Measurements from ENCODE around the gene RALGAPA2.

DNA sequence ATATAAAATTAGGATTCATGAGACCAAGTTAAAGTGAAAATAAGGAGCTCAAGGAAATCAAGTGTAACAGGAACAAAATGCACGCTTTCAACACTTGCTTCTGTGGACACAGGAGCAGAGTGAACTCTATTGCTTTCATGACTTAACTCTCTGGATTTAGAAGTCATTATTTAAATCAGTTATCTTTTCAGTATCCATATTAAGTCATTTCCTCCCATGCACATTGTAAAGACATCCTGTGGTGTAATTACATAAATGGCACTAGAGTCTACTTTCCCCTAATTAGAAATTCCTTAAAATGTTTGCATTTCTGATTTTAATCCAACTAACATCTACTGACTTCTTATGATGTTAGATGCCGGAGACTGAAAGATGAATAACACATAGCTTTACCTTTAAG, 256.5 kb downstream of the RALGAPA2 start:
- no peak for TF ChIP-seq BHLHE40 (IDR thresholded peaks at IDR 0.05; ENCODE audit: borderline replicate concordance)
- no peak for TF ChIP-seq L3MBTL2 (conservative IDR thresholded peaks at IDR 0.05)
- TF ChIP-seq HDGF (IDR thresholded peaks at IDR 0.05; ENCODE audit: borderline replicate concordance) = no peak
- TF ChIP-seq SP1 (IDR thresholded peaks at IDR 0.05) = no peak
